Epithelial cell of alveolus of lung (primary cell): Measurements from ENCODE around the gene NT5DC2. TPM values are rescaled to one million over a fixed set of nuclear protein-coding genes. Genes with fewer than 3 reads are reported as not detected.

ENCODE experiments used
- total RNA-seq: library from RNA; depleted of rRNA; stranded (reverse); fragments of >200 nt; gene quantifications from 2 replicates; pipeline ENCODE4 v1.2.1, GENCODE V29; 2015

NT5DC2 gene
- 118 and 290 TPM in 2 replicates for total RNA-seq

GRCh38 chr3:52533623-52534280 lies at the start of gene NT5DC2:
NT5DC2 (minus strand) TSS chr3:52533857; CDS start chr3:52533737, 120 bp downstream.

GRCh38 chr3:52536369-52537164 lies 2.9 kb upstream of the NT5DC2 start, which contains the start of gene UQCC5:
UQCC5 (plus strand) TSS chr3:52536605; CDS start chr3:52536756, 151 bp downstream.

GRCh38 chr3:52494886-52495495 lies 38.7 kb downstream of the NT5DC2 start, which contains the start of gene STAB1:
STAB1 (plus strand) TSS chr3:52495338; CDS start chr3:52495414, 76 bp downstream.

Other genes starting within 250 kb of the NT5DC2 start
- 8.4 and 10.2 TPM in 2 replicates for gene GLYCTK, start 246.0 kb downstream of the NT5DC2 start, total RNA-seq
- 0.39 and 0.96 TPM in 2 replicates for gene DNAH1, start 217.5 kb downstream of the NT5DC2 start, total RNA-seq
- 55.2 and 63.6 TPM in 2 replicates for gene BAP1, start 123.8 kb downstream of the NT5DC2 start, total RNA-seq
- 3.1 and 5.2 TPM in 2 replicates for gene PHF7, start 123.2 kb downstream of the NT5DC2 start, total RNA-seq
- gene SEMA3G, start 88.8 kb downstream of the NT5DC2 start, total RNA-seq = 0.13 and 0.40 TPM in 2 replicates
- gene TNNC1, start 79.8 kb downstream of the NT5DC2 start, total RNA-seq = 0.26 and 4.8 TPM in 2 replicates
- gene NISCH, start 78.3 kb downstream of the NT5DC2 start, total RNA-seq = 24.0 and 65.3 TPM in 2 replicates
- gene STAB1, start 38.5 kb downstream of the NT5DC2 start, total RNA-seq = 0.39 and 0.80 TPM in 2 replicates
- 0.91 TPM in 1 of 2 replicates, not detected in the other for gene UQCC5, start 2.7 kb upstream of the NT5DC2 start, total RNA-seq
- gene PBRM1, start 152.1 kb upstream of the NT5DC2 start, total RNA-seq = 30.9 and 40.2 TPM in 2 replicates
- 72.3 and 80.9 TPM in 2 replicates for gene GNL3, start 152.2 kb upstream of the NT5DC2 start, total RNA-seq
- 88.7 and 115 TPM in 2 replicates for gene GLT8D1, start 171.9 kb upstream of the NT5DC2 start, total RNA-seq
- gene SPCS1, start 172.2 kb upstream of the NT5DC2 start, total RNA-seq = 144 and 267 TPM in 2 replicates
- 11.1 and 12.2 TPM in 2 replicates for gene NEK4, start 237.1 kb upstream of the NT5DC2 start, total RNA-seq
- gene ITIH1, start 243.7 kb upstream of the NT5DC2 start, total RNA-seq = not detected in 2 replicates